Lung (tissue), 12 donors: ENCODE measurements around the gene SAMD3. TPM values are rescaled to one million over a fixed set of nuclear protein-coding genes. Genes with fewer than 3 reads are reported as not detected.
"Not testable (repeated sequence)": the region's sequence is repeated elsewhere in the genome, so short reads cannot be mapped to it uniquely, and the experiment has no call there.

Experiments used
- ATAC-seq: fragments of 200-7000 bp; cut with Tn5 transposase; one replicate; pipeline ENCODE4 v1.9.1; 2020; ENCODE audit warnings: moderate number of reproducible peaks; ENCODE audit not compliant: insufficient read depth, low FRiP score
- DNase-seq, 3 donors: peaks; one replicate each; pipeline ENCODE4 v3.0.0-alpha.2; 2013 to 2017
- H3K27ac ChIP-seq, 2 donors: one replicate each; pipeline ENCODE4 v1.5.1; 2013; ENCODE audit warnings: mild to moderate bottlenecking in 2 of 2, moderate library complexity in 2 of 2, control low read depth in 1 of 2, inconsistent platforms in 1 of 2, low read depth in 1 of 2, low read length in 1 of 2
- H3K27me3 ChIP-seq, 3 donors: one replicate each; pipeline ENCODE4 v1.5.1; 2013; ENCODE audit warnings: low read length in 2 of 3; ENCODE audit not compliant: control insufficient read depth in 3 of 3, insufficient read depth in 3 of 3
- H3K36me3 ChIP-seq, 4 donors: one replicate each; pipeline ENCODE4 v1.5.1; 2013; ENCODE audit warnings: low read length in 4 of 4, mild to moderate bottlenecking in 1 of 4, moderate library complexity in 1 of 4; ENCODE audit not compliant: control insufficient read depth in 4 of 4, insufficient read depth in 4 of 4
- H3K4me1 ChIP-seq, 5 donors: one replicate each; pipeline ENCODE4 v1.5.1; 2013; ENCODE audit warnings: low read length in 5 of 5, mild to moderate bottlenecking in 2 of 5, moderate library complexity in 1 of 5; ENCODE audit not compliant: control insufficient read depth in 5 of 5, insufficient read depth in 5 of 5
- H3K4me3 ChIP-seq: one replicate; pipeline ENCODE4 v1.5.1; 2013; ENCODE audit warnings: mild to moderate bottlenecking, control low read depth, moderate library complexity
- H3K9ac ChIP-seq, 2 donors: one replicate each; pipeline ENCODE4 v1.5.1; 2013; ENCODE audit warnings: low read length in 2 of 2, control low read depth in 1 of 2; ENCODE audit not compliant: insufficient read depth in 1 of 2
- H3K9me3 ChIP-seq, 4 donors: one replicate each; pipeline ENCODE4 v1.5.1; 2013; ENCODE audit warnings: low read length in 3 of 4, mild to moderate bottlenecking in 1 of 4, moderate library complexity in 1 of 4; ENCODE audit not compliant: control insufficient read depth in 4 of 4, insufficient read depth in 3 of 4
- CTCF ChIP-seq: IDR thresholded peaks from 2 replicates; pipeline ENCODE4 v1.5.1; 2012; ENCODE audit warnings: mild to moderate bottlenecking; ENCODE audit errors: control extremely low read depth, extremely low read depth
- WGBS, 2 donors: extraction: QIAGEN DNeasy Blood & Tissue Kit; methylation state at CpG; one replicate each; pipeline ENCODE4 v1.1.7; 2013; 5-methylcytosine and 5-hydroxymethylcytosine counted together
- polyA plus RNA-seq, 2 donors: library from polyadenylated mRNA; stranded (reverse); fragments of 200-250 nt; gene quantifications; one replicate each; pipeline ENCODE4 v1.2.1, GENCODE V29; 2013
- total RNA-seq, 2 donors: library from RNA; depleted of rRNA in 1 of 2; stranded (reverse); fragments of >200 nt in 1 of 2; gene quantifications; one replicate each; pipeline ENCODE4 v1.2.1, GENCODE V29; 2014 to 2021
- donor health status: control.
- donor health status: control.
- donor health status: Bipolar disorder and iron deficiency.
- donor health status: healthy.
- donor health status: DM: yes; HTN: yes; CAD: no.

The SAMD3 gene
- total and polyA plus RNA-seq, 4 donors = 0.71 to 5.9 (median 2.0) TPM

GRCh38 chr6:130118236-130118635, 104.5 kb downstream of the SAMD3 start:
- no peaks in the 10 kb centered on the region for H3K27me3 ChIP-seq
- H3K9me3 ChIP-seq = no peaks in the 10 kb centered on the region
- H3K4me1 ChIP-seq = peaks cover 0 to 10% (median 0%) of the 10 kb centered on the region in 5 donors
- H3K9ac ChIP-seq = no peak overlapping the region
- 95% methylated on average over 6 of the region's 6 CpGs for WGBS, 2 donors
- ATAC-seq (no peak), DNase-seq (no peak)
- no peak overlapping the region for H3K27ac ChIP-seq
- no peaks in the 10 kb centered on the region for H3K36me3 ChIP-seq
- no peak for TF ChIP-seq CTCF
- H3K4me3 ChIP-seq = no peak overlapping the region

- not testable (repeated sequence) for H3K4me3 ChIP-seq, ATAC-seq, H3K36me3 ChIP-seq, DNase-seq, H3K27ac ChIP-seq, H3K9me3 ChIP-seq, H3K27me3 ChIP-seq, H3K9ac ChIP-seq
- H3K4me1 ChIP-seq = peaks cover 0 to 19% (median 0%) of the 10 kb centered on the region in 5 donors
- 97% methylated on average over 2 of the region's 4 CpGs for WGBS, 2 donors
These were observed 105.5 kb downstream of the SAMD3 start for GRCh38 chr6:130117187-130117701.

- H3K4me3 ChIP-seq = no peak overlapping the region
- H3K9ac ChIP-seq = no peak overlapping the region
- no peaks in the 10 kb centered on the region for H3K27me3 ChIP-seq
- no peak for TF ChIP-seq CTCF
- H3K9me3 ChIP-seq = peaks cover 0 to under 1% (median 0%) of the 10 kb centered on the region in 4 donors
- H3K4me1 ChIP-seq = peaks cover 0 to 19% (median 1%) of the 10 kb centered on the region in 5 donors
- 82 to 88% methylated on average over 4 of the region's 4 CpGs for WGBS, 2 donors
- no peak overlapping the region for H3K27ac ChIP-seq
- DNase-seq = no peak
- H3K36me3 ChIP-seq = peaks cover 0 to 2% (median 0%) of the 10 kb centered on the region in 4 donors
- ATAC-seq = no peak
These were observed 106.5 kb downstream of the SAMD3 start for GRCh38 chr6:130116273-130116672.

- 81 to 89% methylated on average over 6 of the region's 6 CpGs for WGBS, 2 donors
- Histone ChIP-seq H3K9me3 (peaks cover 0 to 3% (median 0%) of the 10 kb centered on the region in 4 donors), H3K27me3 (no peaks in the 10 kb centered on the region), H3K27ac (no peak overlapping the region), H3K36me3 (peaks cover 0 to 3% (median 0%) of the 10 kb centered on the region in 4 donors), H3K4me1 (peaks cover 0 to 19% (median 2%) of the 10 kb centered on the region in 5 donors), H3K9ac (no peak overlapping the region), H3K4me3 (no peak overlapping the region)
- no peak for TF ChIP-seq CTCF
- no peak for ATAC-seq
- no peak for DNase-seq
These were observed 107.7 kb downstream of the SAMD3 start for GRCh38 chr6:130115036-130115435.
